ENCODE measurements around the gene XIRP2. TPM values are rescaled to one million over a fixed set of nuclear protein-coding genes. Genes with fewer than 3 reads are reported as not detected.

Gene XIRP2
- polyA plus RNA-seq, 4 donors: 0.03 to 7.3 (median 0.74) TPM

DNA sequence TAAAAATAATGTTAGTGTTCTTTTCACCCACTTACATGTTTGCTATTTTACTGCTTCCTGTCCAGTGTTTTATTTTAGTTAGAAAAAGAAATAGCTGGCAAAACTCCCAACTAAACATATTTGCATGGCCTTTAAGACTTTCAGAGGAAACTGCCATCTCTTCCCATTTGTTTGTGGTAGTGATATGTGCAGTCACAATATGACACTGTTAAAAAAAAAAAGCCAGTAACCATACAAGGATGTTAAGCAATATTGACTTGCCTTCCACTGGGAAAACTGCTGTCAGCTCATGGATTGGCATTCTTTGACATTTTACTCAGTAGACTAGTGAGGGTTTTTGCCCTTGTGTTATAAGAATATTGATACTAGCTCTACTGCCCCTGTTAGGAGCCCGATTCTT lies 29.1 kb downstream of the XIRP2 start:
- Histone ChIP-seq H3K27me3 (ENCODE audit: control insufficient read depth in 3 of 3, insufficient read depth in 3 of 3, low read length in 3 of 3) (no peaks in the 10 kb centered on the region), H3K27ac (ENCODE audit: low read depth in 1 of 3, low read length in 2 of 3) (no peak overlapping the region), H3K36me3 (ENCODE audit: control insufficient read depth in 3 of 3, insufficient read depth in 2 of 3, low read depth in 1 of 3, low read length in 3 of 3) (no peaks in the 10 kb centered on the region), H3K4me3 (ENCODE audit: low read depth in 1 of 3, low read length in 3 of 3) (no peak overlapping the region), H3K9me3 (ENCODE audit: control insufficient read depth in 2 of 2, insufficient read depth in 1 of 2, low read depth in 1 of 2, low read length in 1 of 2) (peaks cover 0 to 3% of the 10 kb centered on the region in 2 donors), H3K4me1 (ENCODE audit: control insufficient read depth in 3 of 3, insufficient read depth in 2 of 3, low read depth in 1 of 3, low read length in 2 of 3) (no peaks in the 10 kb centered on the region)
- WGBS, 3 donors: 34 to 58% (median 50%) methylated on average over 1 of the region's 1 CpG
- DNase-seq (no peak), FAIRE-seq (no peak)

DNA sequence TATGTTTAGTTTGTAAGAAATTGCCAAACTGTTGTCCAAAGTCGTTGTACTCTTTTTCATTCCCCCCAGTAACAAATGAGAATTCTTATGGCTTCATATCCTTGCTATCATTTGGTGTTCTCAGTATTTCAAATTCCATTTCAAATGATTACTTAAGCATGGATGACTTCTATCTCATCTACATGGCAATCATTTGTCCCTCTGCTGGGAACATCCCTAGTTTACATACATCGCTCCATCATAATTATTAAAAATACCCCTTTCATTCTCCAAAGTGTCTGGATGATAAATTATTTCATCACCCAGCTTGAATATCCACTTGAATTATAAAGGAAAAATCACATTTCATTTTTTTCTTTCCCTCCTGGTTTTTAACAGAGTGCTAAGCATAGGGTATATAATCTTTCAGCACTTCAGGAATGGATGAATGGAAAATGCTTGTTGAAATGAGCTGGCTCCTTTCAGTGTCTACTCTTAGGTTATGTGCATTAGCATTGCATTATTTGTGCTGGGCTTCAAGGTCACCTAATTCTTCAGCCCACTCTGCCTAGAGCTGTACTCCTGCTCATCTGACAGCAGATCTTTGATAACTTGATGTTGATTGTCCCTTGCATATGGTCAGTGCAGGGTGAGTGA lies 33.1 kb downstream of the XIRP2 start:
- 54 to 79% (median 69%) methylated on average over 2 of the region's 2 CpGs for WGBS, 3 donors

DNA sequence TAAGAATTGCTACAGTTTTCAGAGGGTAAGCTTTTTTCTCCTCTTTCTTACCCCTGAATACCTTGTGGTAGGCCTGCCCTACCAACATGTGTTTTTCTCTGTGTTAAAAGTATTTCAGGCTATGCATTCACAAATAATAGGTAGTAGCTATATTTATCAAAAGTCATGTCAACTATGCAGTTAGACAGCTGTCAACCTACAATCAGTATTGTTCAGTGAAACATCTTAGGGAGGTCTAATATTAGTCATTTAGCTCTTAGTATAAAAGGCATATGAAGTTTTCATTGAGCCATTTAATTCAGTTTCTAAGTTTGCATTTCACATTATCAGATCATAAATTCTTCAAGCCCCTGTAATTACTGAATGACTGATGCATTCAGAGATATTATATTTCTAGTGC lies 36.7 kb downstream of the XIRP2 start:
- Histone ChIP-seq H3K4me1 (ENCODE audit: control insufficient read depth in 3 of 3, insufficient read depth in 2 of 3, low read depth in 1 of 3, low read length in 2 of 3) (no peaks in the 10 kb centered on the region), H3K27ac (ENCODE audit: low read depth in 1 of 3, low read length in 2 of 3) (no peak overlapping the region), H3K36me3 (ENCODE audit: control insufficient read depth in 3 of 3, insufficient read depth in 2 of 3, low read depth in 1 of 3, low read length in 3 of 3) (no peaks in the 10 kb centered on the region), H3K9me3 (ENCODE audit: control insufficient read depth in 2 of 2, insufficient read depth in 1 of 2, low read depth in 1 of 2, low read length in 1 of 2) (no peaks in the 10 kb centered on the region), H3K27me3 (ENCODE audit: control insufficient read depth in 3 of 3, insufficient read depth in 3 of 3, low read length in 3 of 3) (no peaks in the 10 kb centered on the region), H3K4me3 (ENCODE audit: low read depth in 1 of 3, low read length in 3 of 3) (no peak overlapping the region)
- no peak for FAIRE-seq
- DNase-seq: no peak

More for the DNA sequence above, 33.1 kb downstream of the XIRP2 start:
- H3K9me3 ChIP-seq (ENCODE audit: control insufficient read depth in 2 of 2, insufficient read depth in 1 of 2, low read depth in 1 of 2, low read length in 1 of 2): no peaks in the 10 kb centered on the region
- H3K27ac ChIP-seq (ENCODE audit: low read depth in 1 of 3, low read length in 2 of 3): no peak overlapping the region
- no peaks in the 10 kb centered on the region for H3K36me3 ChIP-seq (ENCODE audit: control insufficient read depth in 3 of 3, insufficient read depth in 2 of 3, low read depth in 1 of 3, low read length in 3 of 3)
- no peak overlapping the region for H3K4me3 ChIP-seq (ENCODE audit: low read depth in 1 of 3, low read length in 3 of 3)
- no peak for DNase-seq
- H3K4me1 ChIP-seq (ENCODE audit: control insufficient read depth in 3 of 3, insufficient read depth in 2 of 3, low read depth in 1 of 3, low read length in 2 of 3): no peaks in the 10 kb centered on the region
- H3K27me3 ChIP-seq (ENCODE audit: control insufficient read depth in 3 of 3, insufficient read depth in 3 of 3, low read length in 3 of 3): no peaks in the 10 kb centered on the region
- FAIRE-seq: no peak

- H3K27me3 ChIP-seq (ENCODE audit: control insufficient read depth in 3 of 3, insufficient read depth in 3 of 3, low read length in 3 of 3): no peaks in the 10 kb centered on the region
- 49 to 88% (median 85%) methylated on average over 1 of the region's 1 CpG for WGBS, 3 donors
- H3K4me1 ChIP-seq (ENCODE audit: control insufficient read depth in 3 of 3, insufficient read depth in 2 of 3, low read depth in 1 of 3, low read length in 2 of 3): no peaks in the 10 kb centered on the region
- H3K9me3 ChIP-seq (ENCODE audit: control insufficient read depth in 2 of 2, insufficient read depth in 1 of 2, low read depth in 1 of 2, low read length in 1 of 2): no peaks in the 10 kb centered on the region
- no peak overlapping the region for H3K4me3 ChIP-seq (ENCODE audit: low read depth in 1 of 3, low read length in 3 of 3)
- FAIRE-seq (no peak), DNase-seq (no peak)
- H3K27ac ChIP-seq (ENCODE audit: low read depth in 1 of 3, low read length in 2 of 3): no peak overlapping the region
- no peaks in the 10 kb centered on the region for H3K36me3 ChIP-seq (ENCODE audit: control insufficient read depth in 3 of 3, insufficient read depth in 2 of 3, low read depth in 1 of 3, low read length in 3 of 3)
These were observed 38.4 kb downstream of the XIRP2 start for GRCh38 chr2:166926657-166927056.

GRCh38 chr2:166932032-166932431 lies 43.8 kb downstream of the XIRP2 start:
- 96 to 100% (median 97%) methylated on average over 1 of the region's 1 CpG for WGBS, 3 donors
- Histone ChIP-seq H3K4me1 (ENCODE audit: control insufficient read depth in 3 of 3, insufficient read depth in 2 of 3, low read depth in 1 of 3, low read length in 2 of 3) (no peaks in the 10 kb centered on the region), H3K27me3 (ENCODE audit: control insufficient read depth in 3 of 3, insufficient read depth in 3 of 3, low read length in 3 of 3) (no peaks in the 10 kb centered on the region), H3K4me3 (ENCODE audit: low read depth in 1 of 3, low read length in 3 of 3) (no peak overlapping the region), H3K9me3 (ENCODE audit: control insufficient read depth in 2 of 2, insufficient read depth in 1 of 2, low read depth in 1 of 2, low read length in 1 of 2) (no peaks in the 10 kb centered on the region), H3K27ac (ENCODE audit: low read depth in 1 of 3, low read length in 2 of 3) (no peak overlapping the region), H3K36me3 (ENCODE audit: control insufficient read depth in 3 of 3, insufficient read depth in 2 of 3, low read depth in 1 of 3, low read length in 3 of 3) (no peaks in the 10 kb centered on the region)
- no peak for DNase-seq
- FAIRE-seq: no peak

DNA sequence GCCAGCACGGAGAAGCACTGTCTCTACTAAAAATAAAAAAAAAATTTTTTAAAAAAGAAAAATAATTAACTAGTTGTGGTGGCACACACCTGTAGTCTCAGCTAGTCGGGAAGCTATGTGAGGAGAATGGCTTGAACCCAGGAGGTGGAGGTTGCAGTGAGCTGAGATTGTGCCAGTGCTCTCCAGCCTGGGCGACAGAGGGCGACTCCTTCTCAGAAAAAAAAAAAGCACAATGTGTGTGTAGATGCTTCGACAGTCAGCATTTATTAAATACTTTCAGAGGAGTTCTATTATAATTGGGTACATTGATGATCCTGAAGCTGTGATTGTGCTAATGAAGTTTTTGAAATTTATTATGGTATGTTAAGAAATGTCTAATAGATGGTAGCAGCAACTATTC lies 46.5 kb downstream of the XIRP2 start:
- WGBS, 3 donors: 81 to 87% (median 87%) methylated on average over 5 of the region's 5 CpGs
- Histone ChIP-seq H3K4me1 (ENCODE audit: control insufficient read depth in 3 of 3, insufficient read depth in 2 of 3, low read depth in 1 of 3, low read length in 2 of 3) (no peaks in the 10 kb centered on the region), H3K4me3 (ENCODE audit: low read depth in 1 of 3, low read length in 3 of 3) (no peak overlapping the region), H3K36me3 (ENCODE audit: control insufficient read depth in 3 of 3, insufficient read depth in 2 of 3, low read depth in 1 of 3, low read length in 3 of 3) (no peaks in the 10 kb centered on the region), H3K27me3 (ENCODE audit: control insufficient read depth in 3 of 3, insufficient read depth in 3 of 3, low read length in 3 of 3) (no peaks in the 10 kb centered on the region), H3K9me3 (ENCODE audit: control insufficient read depth in 2 of 2, insufficient read depth in 1 of 2, low read depth in 1 of 2, low read length in 1 of 2) (no peaks in the 10 kb centered on the region), H3K27ac (ENCODE audit: low read depth in 1 of 3, low read length in 2 of 3) (no peak overlapping the region)
- no peak for FAIRE-seq
- DNase-seq: no peak

- Histone ChIP-seq H3K9me3 (ENCODE audit: control insufficient read depth in 2 of 2, insufficient read depth in 1 of 2, low read depth in 1 of 2, low read length in 1 of 2) (peaks cover 0 to 3% of the 10 kb centered on the region in 2 donors), H3K36me3 (ENCODE audit: control insufficient read depth in 3 of 3, insufficient read depth in 2 of 3, low read depth in 1 of 3, low read length in 3 of 3) (no peaks in the 10 kb centered on the region), H3K4me3 (ENCODE audit: low read depth in 1 of 3, low read length in 3 of 3) (no peak overlapping the region), H3K4me1 (ENCODE audit: control insufficient read depth in 3 of 3, insufficient read depth in 2 of 3, low read depth in 1 of 3, low read length in 2 of 3) (no peaks in the 10 kb centered on the region), H3K27ac (ENCODE audit: low read depth in 1 of 3, low read length in 2 of 3) (no peak overlapping the region), H3K27me3 (ENCODE audit: control insufficient read depth in 3 of 3, insufficient read depth in 3 of 3, low read length in 3 of 3) (no peaks in the 10 kb centered on the region)
- DNase-seq (no peak), FAIRE-seq (no peak)
- WGBS, 3 donors: 94 to 100% (median 97%) methylated on average over 1 of the region's 1 CpG
These were observed 54.1 kb downstream of the XIRP2 start for GRCh38 chr2:166942377-166942776.

- Histone ChIP-seq H3K36me3 (ENCODE audit: control insufficient read depth in 3 of 3, insufficient read depth in 2 of 3, low read depth in 1 of 3, low read length in 3 of 3) (no peaks in the 10 kb centered on the region), H3K27ac (ENCODE audit: low read depth in 1 of 3, low read length in 2 of 3) (no peak overlapping the region), H3K4me3 (ENCODE audit: low read depth in 1 of 3, low read length in 3 of 3) (no peak overlapping the region), H3K4me1 (ENCODE audit: control insufficient read depth in 3 of 3, insufficient read depth in 2 of 3, low read depth in 1 of 3, low read length in 2 of 3) (no peaks in the 10 kb centered on the region), H3K9me3 (ENCODE audit: control insufficient read depth in 2 of 2, insufficient read depth in 1 of 2, low read depth in 1 of 2, low read length in 1 of 2) (peaks cover 0 to 3% of the 10 kb centered on the region in 2 donors), H3K27me3 (ENCODE audit: control insufficient read depth in 3 of 3, insufficient read depth in 3 of 3, low read length in 3 of 3) (no peaks in the 10 kb centered on the region)
- FAIRE-seq (no peak), DNase-seq (no peak)
- 96 to 97% (median 97%) methylated on average over 1 of the region's 1 CpG for WGBS, 3 donors
These were observed 56.6 kb downstream of the XIRP2 start for GRCh38 chr2:166944909-166945308.

GRCh38 chr2:166957686-166958085 lies 69.4 kb downstream of the XIRP2 start:
- 3 to 12% (median 9%) methylated on average over 3 of the region's 3 CpGs for WGBS, 3 donors
- H3K4me1 ChIP-seq (ENCODE audit: control insufficient read depth in 3 of 3, insufficient read depth in 2 of 3, low read depth in 1 of 3, low read length in 2 of 3): peaks cover 0 to 11% (median 0%) of the 10 kb centered on the region in 3 donors
- no peak for FAIRE-seq

More at GRCh38 chr2:166957686-166958085, 69.4 kb downstream of the XIRP2 start:
- H3K27me3 ChIP-seq (ENCODE audit: control insufficient read depth in 3 of 3, insufficient read depth in 3 of 3, low read length in 3 of 3): no peaks in the 10 kb centered on the region
- no peaks in the 10 kb centered on the region for H3K36me3 ChIP-seq (ENCODE audit: control insufficient read depth in 3 of 3, insufficient read depth in 2 of 3, low read depth in 1 of 3, low read length in 3 of 3)
- peak overlapping the region in 1 of 3 donors; percentile 8 for H3K27ac ChIP-seq (ENCODE audit: low read depth in 1 of 3, low read length in 2 of 3)
- DNase-seq: peak in 1 of 2 donors; percentile 61
- H3K4me3 ChIP-seq (ENCODE audit: low read depth in 1 of 3, low read length in 3 of 3): no peak overlapping the region
- H3K9me3 ChIP-seq (ENCODE audit: control insufficient read depth in 2 of 2, insufficient read depth in 1 of 2, low read depth in 1 of 2, low read length in 1 of 2): no peaks in the 10 kb centered on the region

Measured in small intestine (tissue), 7 donors.